HEK293T (cell line): Measurements from ENCODE around the gene NFE2.

Experiments used
- CTCF ChIA-PET: fragments of 350-600 bp; formaldehyde crosslinking; extraction: SDS; loops from one replicate; lab custom pipeline; 2021; ENCODE audit warnings: antibody characterized with exemption, inconsistent platforms; lab: Yijun Ruan, JAX
- POLR2A ChIA-PET: fragments of 350-600 bp; formaldehyde crosslinking; extraction: SDS; loops from one replicate; lab custom pipeline; 2020; ENCODE audit warnings: antibody characterized with exemption, inconsistent platforms; lab: Yijun Ruan, JAX
- DNase-seq: peaks from one replicate; pipeline ENCODE4 v3.0.0; 2012; ENCODE audit warnings: mixed read lengths; ENCODE audit errors: extremely low spot score
- ARNT ChIP-seq: fragments of 450-650 bp; IDR thresholded peaks from 2 replicates; pipeline ENCODE4 v1.6.1; 2017; ENCODE audit warnings: mild to moderate bottlenecking
- BHLHE40 ChIP-seq: fragments of 450-650 bp; IDR thresholded peaks from 2 replicates; pipeline ENCODE4 v1.6.1; 2016; ENCODE audit warnings: mild to moderate bottlenecking, moderate library complexity, borderline replicate concordance
- CTBP1 ChIP-seq: fragments of 450-650 bp; IDR thresholded peaks from 2 replicates; pipeline ENCODE4 v1.6.1; 2016; ENCODE audit warnings: borderline replicate concordance
- ELF4 ChIP-seq: fragments of 450-650 bp; IDR thresholded peaks from 2 replicates; pipeline ENCODE4 v1.6.1; 2017; ENCODE audit warnings: antibody characterized with exemption
- FOXA1 ChIP-seq: fragments of 450-650 bp; IDR thresholded peaks from 2 replicates; pipeline ENCODE4 v1.6.1; 2016; ENCODE audit warnings: mild to moderate bottlenecking
- FOXK2 ChIP-seq: fragments of 450-650 bp; IDR thresholded peaks from 2 replicates; pipeline ENCODE4 v1.6.1; 2016; ENCODE audit warnings: mild to moderate bottlenecking
- FOXM1 ChIP-seq: fragments of 450-650 bp; IDR thresholded peaks from 2 replicates; pipeline ENCODE4 v1.6.1; 2017; ENCODE audit warnings: mild to moderate bottlenecking, borderline replicate concordance
- HDGF ChIP-seq: fragments of 450-650 bp; IDR thresholded peaks from 2 replicates; pipeline ENCODE4 v1.6.1; 2017; ENCODE audit warnings: antibody characterized with exemption, borderline replicate concordance
- L3MBTL2 ChIP-seq: fragments of 450-650 bp; conservative IDR thresholded peaks from 2 replicates; pipeline ENCODE4 v1.6.1; 2016; ENCODE audit warnings: mild to moderate bottlenecking
- LEF1 ChIP-seq: fragments of 450-650 bp; IDR thresholded peaks from 2 replicates; pipeline ENCODE4 v1.6.1; 2017; ENCODE audit warnings: mild to moderate bottlenecking, borderline replicate concordance
- NFRKB ChIP-seq: fragments of 450-650 bp; IDR thresholded peaks from 2 replicates; pipeline ENCODE4 v1.6.1; 2016; ENCODE audit warnings: mild to moderate bottlenecking, moderate library complexity
- PKNOX1 ChIP-seq: fragments of 450-650 bp; IDR thresholded peaks from 2 replicates; pipeline ENCODE4 v1.6.1; 2016
- SP1 ChIP-seq: fragments of 450-650 bp; IDR thresholded peaks from 2 replicates; pipeline ENCODE4 v1.6.1; 2017
- SUZ12 ChIP-seq: fragments of 450-650 bp; IDR thresholded peaks from 2 replicates; pipeline ENCODE4 v1.6.1; 2016; ENCODE audit warnings: mild to moderate bottlenecking
- TARDBP ChIP-seq: fragments of 450-650 bp; IDR thresholded peaks from 2 replicates; pipeline ENCODE4 v1.6.1; 2016
- ZNF384 ChIP-seq: fragments of 450-650 bp; IDR thresholded peaks from 2 replicates; pipeline ENCODE4 v1.6.1; 2016

Gene NFE2

GRCh38 chr12:54276368-54276767 is 24.4 kb downstream of the NFE2 start:
- DNase-seq = no peak
- POLR2A ChIA-PET = interaction anchor here (1.1 to 4.8 kb wide), 2 partner anchors 17 to 49 kb away, joined by 3 to 15 read pairs; partner anchors contain the start of gene COPZ1
- CTCF ChIA-PET = interaction anchor here (1.1 kb wide), 1 partner anchor 24 kb away, joined by 3 read pairs; no protein-coding TSS in a partner anchor
- no peak for TF ChIP-seq TARDBP
- TF ChIP-seq FOXA1 = no peak
- no peak for TF ChIP-seq PKNOX1
- no peak for TF ChIP-seq SUZ12
- no peak for TF ChIP-seq NFRKB
- TF ChIP-seq BHLHE40 = no peak
- no peak for TF ChIP-seq CTBP1

DNA sequence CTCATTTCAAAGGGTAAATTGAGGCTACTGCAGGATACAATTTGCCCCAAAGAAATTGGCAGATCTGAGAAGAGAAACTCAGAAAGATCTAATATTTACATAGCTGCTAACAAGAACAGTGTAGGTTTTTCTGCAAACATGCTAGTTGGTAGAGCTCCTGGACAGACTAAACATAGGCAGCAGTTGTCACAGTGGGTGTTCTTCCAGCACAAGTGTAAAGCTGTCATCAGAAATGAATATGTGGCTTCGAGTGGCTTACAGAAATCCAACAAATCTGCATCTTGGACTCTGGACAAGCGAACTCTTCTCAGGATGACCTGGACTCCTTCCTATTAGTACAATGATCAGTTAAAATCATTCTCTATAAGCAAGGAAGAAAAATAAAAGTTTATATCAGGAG is 26.8 kb downstream of the NFE2 start:
- peak; percentile 40 for DNase-seq
- TF ChIP-seq FOXM1 (no peak), ZNF384 (no peak), PKNOX1 (peak; percentile 62)
- CTCF ChIA-PET = interaction anchor here (0.6 kb wide), 1 partner anchor 57 kb away, joined by 4 read pairs; no protein-coding TSS in a partner anchor
- POLR2A ChIA-PET = interaction anchor here (1.6 to 4.8 kb wide), 2 partner anchors 9 to 15 kb away, joined by 5 to 15 read pairs; no protein-coding TSS in a partner anchor

DNA sequence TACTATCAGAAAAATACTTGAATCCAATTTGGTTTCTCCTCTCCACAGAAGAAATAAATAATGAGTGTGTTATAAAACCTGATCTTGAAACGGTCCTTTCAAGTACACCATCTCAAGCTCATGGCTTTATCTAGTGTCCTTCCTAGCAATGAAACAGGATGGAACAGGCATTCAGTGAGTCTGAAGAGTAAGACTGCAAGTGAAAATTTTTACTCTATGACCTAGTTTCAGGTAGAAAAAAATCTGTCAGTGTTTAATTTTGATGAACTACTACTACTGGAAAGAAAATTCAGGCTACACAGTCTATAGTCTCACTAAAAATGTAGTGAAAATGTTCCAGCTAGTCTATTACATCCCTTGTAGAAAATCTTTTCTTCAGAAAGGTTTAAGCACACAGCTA is 28.6 kb downstream of the NFE2 start:
- CTCF ChIA-PET = interaction anchor here (0.6 to 1.1 kb wide), 2 partner anchors 21 to 497 kb away, joined by 3 to 4 read pairs; no protein-coding TSS in a partner anchor

GRCh38 chr12:54270345-54270744 is 30.5 kb downstream of the NFE2 start:
- no peak for TF ChIP-seq L3MBTL2
- no peak for TF ChIP-seq FOXA1
- no peak for TF ChIP-seq PKNOX1
- TF ChIP-seq NFRKB = no peak
- TF ChIP-seq FOXK2 = no peak
- TF ChIP-seq FOXM1 = no peak
- no peak for TF ChIP-seq LEF1
- TF ChIP-seq CTBP1 = no peak
- no peak for TF ChIP-seq ARNT
- TF ChIP-seq SUZ12 = no peak
- no peak for TF ChIP-seq BHLHE40
- no peak for TF ChIP-seq HDGF
- no peak for TF ChIP-seq SP1
- TF ChIP-seq TARDBP = no peak
- no peak for TF ChIP-seq ZNF384
- TF ChIP-seq ELF4 = no peak
- ChIA-PET POLR2A (interaction anchor here (1.0 to 6.2 kb wide), 2 partner anchors 9 to 18 kb away, joined by 3 to 59 read pairs; partner anchors contain the start of genes CBX5 and HNRNPA1), CTCF (interaction anchor here (0.9 to 1.0 kb wide), 2 partner anchors 30 to 56 kb away, joined by 3 read pairs; no protein-coding TSS in a partner anchor)
- no peak for DNase-seq

More for the DNA sequence above, 28.6 kb downstream of the NFE2 start:
- POLR2A ChIA-PET = interaction anchor here (0.8 to 6.2 kb wide), 5 partner anchors 7 to 81 kb away, joined by 3 to 59 read pairs (median 6); partner anchors contain the start of genes CBX5 and HNRNPA1
- TF ChIP-seq NFRKB (no peak), FOXA1 (no peak), LEF1 (no peak), SUZ12 (no peak), ARNT (no peak), PKNOX1 (no peak)
- DNase-seq = no peak

DNA sequence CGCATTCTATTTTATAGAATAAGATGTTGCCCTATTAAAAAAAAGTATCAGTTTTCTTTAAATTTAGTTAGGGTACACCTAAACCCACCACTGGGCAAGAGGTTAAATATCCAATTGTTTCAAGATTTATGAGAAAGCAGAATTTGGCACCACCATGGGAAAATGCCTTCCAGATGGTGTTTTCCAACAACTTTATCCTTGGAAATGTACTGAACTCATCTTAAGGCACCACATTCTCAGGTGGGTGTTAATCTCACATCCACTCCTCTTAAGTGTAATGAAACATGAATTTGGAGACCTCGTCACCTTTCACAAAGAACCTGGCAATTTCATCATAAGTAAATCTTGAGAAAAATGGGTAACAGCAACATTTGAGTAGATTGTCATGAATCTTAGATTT is 34.0 kb downstream of the NFE2 start:
- CTCF ChIA-PET = interaction anchor here (0.7 kb wide), 1 partner anchor 72 kb away, joined by 4 read pairs; no protein-coding TSS in a partner anchor
- POLR2A ChIA-PET = interaction anchor here (6.2 kb wide), 1 partner anchor 13 kb away, joined by 59 read pairs; the partner anchor contains the start of genes CBX5 and HNRNPA1
- TF ChIP-seq NFRKB = no peak
- no peak for TF ChIP-seq LEF1
- no peak for TF ChIP-seq ZNF384
- no peak for TF ChIP-seq ELF4
- no peak for TF ChIP-seq FOXA1
- no peak for TF ChIP-seq FOXK2
- no peak for TF ChIP-seq ARNT
- no peak for TF ChIP-seq SUZ12
- TF ChIP-seq FOXM1 = no peak
- TF ChIP-seq HDGF = no peak
- TF ChIP-seq SP1 = no peak
- no peak for TF ChIP-seq CTBP1
- TF ChIP-seq L3MBTL2 = no peak
- DNase-seq = no peak

- POLR2A ChIA-PET = interaction anchor here (1.3 to 8.7 kb wide), 2 partner anchors 9 to 14 kb away, joined by 5 to 175 read pairs; partner anchors contain the start of genes CBX5 and HNRNPA1
- no peak for DNase-seq
- CTCF ChIA-PET = interaction anchor here (0.7 kb wide), 1 partner anchor 59 kb away, joined by 5 read pairs; the partner anchor contains the start of gene COPZ1
- TF ChIP-seq ZNF384 (no peak), SUZ12 (no peak), PKNOX1 (peak; percentile 38; the same call in 1 of the 2 replicates), ELF4 (no peak), LEF1 (no peak), FOXA1 (no peak), FOXK2 (no peak)
Observed at GRCh38 chr12:54265364-54265812, 35.4 kb downstream of the NFE2 start.
